ENCODE data around the gene NECTIN2.

NECTIN2 gene

DNA sequence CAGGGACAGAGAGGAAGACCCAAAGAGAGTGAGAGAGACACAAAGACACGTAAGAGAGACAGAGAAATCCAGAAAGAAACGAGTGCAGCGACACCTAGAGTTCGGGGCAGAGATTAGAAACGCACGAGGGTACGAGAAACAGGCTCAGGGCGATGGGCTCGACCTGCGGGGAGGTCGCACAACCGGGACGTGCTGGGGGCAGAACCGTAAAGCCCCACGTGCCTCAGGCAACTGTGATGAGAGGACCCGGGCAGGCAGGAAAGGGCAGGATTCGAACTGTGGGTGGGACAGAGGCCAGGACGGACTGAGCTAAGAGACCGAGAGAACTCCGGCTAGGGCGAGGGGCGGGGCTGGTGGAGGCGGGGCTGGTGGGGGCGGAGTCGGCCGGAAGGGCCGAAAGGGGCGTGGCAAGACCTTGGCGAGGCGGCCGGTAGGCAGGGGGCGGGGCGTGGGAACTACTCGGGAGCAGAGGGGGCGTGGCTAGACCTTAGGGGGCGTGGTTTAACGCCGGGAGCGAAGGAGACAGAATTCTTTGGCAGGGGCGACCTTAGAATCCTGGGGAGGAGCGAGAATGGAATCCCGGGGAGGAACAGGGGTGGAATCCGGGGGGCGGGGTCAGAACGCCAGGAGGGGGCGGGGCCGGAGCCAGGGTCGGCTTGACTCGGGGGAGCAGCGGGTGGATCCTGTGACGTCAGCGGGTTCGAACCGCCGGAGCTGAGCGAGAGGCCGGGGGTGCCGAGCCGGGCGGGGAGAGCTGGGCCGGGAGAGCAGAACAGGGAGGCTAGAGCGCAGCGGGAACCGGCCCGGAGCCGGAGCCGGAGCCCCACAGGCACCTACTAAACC, at the start of gene NECTIN2:
TSS of gene NECTIN2 (plus strand) at position 686 of the 843 bp plus-strand sequence. CDS start 229 bp downstream, outside the sequence.
- DNase-seq: peak; percentile 31 to 71

DNA sequence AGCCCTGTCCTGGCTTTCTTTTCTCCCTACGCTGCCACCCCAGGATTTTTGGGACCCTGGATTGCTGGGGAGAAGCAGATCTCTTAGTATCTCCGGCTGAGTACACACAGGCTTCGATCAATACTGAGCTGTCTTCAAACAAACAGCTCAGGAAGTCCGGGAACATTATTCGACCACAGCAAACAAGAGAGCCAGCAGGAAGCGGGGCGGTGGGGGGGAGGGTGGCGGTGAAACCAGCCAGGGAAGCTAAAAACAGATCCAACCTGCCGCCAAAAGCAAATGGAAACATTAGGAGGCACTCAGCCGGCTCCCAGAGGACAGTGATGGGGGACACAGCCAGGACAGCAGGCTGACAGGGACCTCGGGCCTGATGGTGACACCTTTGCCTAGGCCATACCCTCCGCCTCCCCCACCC, 49.4 kb upstream of the NECTIN2 start:
- no peak for DNase-seq

DNA sequence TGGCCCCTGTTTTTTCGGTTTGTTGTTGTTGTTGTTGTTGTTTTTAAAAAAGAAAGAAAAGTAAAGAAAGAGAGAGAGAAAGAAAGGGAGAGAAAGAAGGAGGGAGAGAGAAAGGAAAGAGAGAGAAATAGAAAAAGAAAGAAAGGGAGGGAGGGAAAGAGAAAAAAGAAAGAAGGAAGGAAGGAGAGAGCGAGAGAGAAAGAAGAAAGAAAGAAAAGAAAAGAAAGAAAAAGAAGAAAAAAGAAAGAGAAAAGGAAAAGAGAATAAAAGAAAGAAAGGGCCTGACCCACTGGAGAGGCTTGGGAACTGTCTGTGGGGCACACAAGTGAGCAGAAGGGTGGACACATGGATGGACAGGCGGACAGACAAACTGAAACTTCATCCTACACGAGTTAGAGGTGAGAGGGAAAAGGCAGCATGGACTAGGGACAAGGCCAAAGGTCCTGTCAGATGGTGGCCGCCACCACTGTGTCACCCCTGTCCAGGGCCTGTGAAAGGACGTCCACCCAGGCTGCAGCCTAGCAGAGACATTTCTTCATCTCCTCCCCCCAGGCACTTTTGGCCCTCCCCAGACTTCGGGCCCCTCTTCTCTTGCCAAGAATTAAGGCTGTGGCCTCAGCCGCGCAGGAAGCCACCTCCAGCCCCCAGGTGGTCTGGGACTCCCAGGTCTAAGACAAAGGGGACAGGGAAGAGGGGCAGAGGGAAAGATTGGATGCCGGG, 46.3 kb upstream of the NECTIN2 start:
- no peak for DNase-seq

GRCh38 chr19:44800461-44800860, 45.6 kb upstream of the NECTIN2 start:
- DNase-seq: peak; percentile 8 to 42

DNA sequence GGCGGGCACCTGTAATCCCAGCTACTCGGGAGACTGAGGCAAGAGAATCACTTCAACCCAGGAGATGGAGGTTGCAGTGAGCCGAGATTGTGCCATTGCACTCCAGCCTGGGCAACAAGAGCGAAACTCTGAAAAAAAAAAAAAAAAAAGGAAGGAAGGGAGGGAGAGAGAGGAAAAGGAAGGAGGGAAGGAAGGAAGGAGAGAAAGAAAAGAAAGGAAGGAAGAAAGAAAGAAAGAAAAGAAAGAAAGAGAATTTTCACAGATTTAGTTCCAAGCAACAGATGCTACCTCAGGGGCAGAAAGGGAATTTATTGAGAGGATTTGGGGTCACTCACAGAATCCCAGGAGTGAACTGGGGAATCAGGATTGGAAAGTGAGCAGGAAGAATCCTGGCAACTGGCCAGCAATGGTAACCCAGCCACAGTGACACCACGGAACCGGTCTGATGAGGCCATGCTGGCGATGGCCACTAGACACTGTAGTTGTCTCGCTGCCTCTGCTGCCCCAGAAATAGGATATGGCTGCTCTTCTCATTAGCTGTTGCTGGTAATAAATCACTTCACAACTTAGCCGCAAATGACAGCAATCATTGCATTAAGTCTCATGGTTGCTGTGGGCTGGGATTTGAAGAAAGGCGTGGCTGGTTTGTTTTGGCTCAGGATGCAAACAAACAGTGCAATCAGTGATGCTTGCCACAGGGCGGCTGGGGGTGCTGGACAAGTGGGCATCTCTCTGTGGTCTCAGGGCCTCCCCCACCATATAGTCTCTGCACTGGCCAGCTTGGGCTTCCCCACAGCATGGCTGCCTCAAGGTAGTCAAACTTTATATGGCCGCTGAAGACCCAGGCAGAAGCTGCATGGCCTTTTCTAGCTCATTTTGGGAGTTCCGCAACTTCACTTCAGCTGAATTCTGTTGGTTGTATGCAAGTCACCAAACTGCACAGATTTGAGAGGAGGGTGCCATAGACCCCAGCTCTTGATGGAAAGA, 42.4 kb upstream of the NECTIN2 start:
- no peak for DNase-seq

- no peak for DNase-seq
Measured at GRCh38 chr19:44806291-44806690, 39.8 kb upstream of the NECTIN2 start.

GRCh38 chr19:44807162-44807561, 38.9 kb upstream of the NECTIN2 start:
- no peak for DNase-seq

- DNase-seq: no peak
Measured at GRCh38 chr19:44807652-44808462, 38.2 kb upstream of the NECTIN2 start.

DNA sequence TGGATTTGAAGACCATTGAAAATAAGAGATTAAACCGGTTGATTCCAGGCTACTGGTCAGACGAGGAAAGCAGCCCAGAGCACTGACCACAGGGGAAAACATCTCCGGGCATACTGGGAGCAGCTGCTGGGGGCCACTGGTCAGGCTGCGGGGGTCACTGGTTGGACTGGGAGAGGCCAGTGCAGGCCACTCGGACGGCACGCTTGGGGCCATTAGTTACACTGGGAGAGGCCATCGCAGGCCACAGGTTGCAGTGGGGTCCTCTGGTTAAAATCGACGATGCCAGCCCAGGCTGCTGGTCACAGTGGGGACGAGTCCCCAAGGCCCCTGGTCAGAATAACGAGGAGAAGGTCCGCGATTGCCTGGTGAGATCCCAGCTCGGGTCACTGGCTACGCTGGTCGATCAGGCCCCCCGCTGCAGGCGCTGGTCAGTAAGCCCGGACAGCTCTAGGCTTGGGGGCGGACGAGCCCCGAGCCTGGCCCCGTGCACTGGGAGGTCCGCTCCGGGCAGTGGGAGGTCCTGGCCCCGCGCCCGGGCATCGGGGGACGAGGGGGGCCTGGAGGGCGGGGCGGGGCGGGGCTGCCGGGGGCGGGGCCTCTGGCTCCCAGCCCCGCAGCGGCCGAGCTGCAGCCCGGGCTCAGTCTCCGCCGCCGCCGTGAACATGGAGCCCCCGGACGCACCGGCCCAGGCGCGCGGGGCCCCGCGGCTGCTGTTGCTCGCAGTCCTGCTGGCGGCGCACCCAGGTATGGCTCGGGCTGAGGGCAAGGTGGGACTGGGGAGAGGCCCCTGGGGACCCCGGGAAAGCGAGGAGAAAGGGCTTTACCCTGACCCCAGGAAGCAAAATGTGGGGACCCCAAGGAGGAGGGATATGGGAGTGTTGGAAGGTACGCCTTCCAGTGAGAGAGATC, 37.4 kb upstream of the NECTIN2 start, which contains the start of gene BCAM:
TSS of gene BCAM (plus strand) at position 641 of the 909 bp plus-strand sequence. CDS start at position 663, 22 bp downstream.
- no peak for DNase-seq

DNA sequence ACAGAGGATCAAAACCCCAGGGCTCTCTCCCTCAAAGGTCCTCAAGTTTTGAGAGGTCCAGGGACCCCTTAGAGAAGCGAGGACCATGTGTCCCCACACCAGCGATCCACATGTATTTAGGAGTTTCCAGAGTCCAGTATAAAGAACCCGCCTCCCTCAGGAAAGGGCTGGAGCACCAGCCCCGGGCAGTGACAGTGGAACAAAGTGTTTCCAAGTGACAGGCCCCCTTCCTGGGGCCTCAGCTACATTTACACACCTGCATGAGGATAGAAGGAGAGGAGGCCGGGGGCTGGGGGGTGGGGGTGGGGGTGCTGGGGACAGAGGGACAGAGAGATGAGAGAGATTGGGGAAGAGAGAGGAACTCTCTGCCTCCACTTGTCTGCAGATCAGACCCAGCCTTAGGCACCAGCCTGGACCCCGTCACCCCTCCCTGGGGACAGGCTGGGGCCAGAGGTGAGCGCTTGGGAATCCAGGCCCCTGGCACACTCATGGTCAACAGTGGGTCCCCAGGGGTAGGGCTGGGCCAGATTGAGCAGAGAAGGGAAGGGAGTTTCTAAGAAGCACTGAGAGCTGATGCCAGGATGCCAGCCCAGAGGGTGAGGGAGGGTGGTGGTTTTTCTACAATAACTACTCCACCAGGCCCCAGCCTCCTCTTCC, 36.4 kb upstream of the NECTIN2 start:
- no peak for DNase-seq

DNA sequence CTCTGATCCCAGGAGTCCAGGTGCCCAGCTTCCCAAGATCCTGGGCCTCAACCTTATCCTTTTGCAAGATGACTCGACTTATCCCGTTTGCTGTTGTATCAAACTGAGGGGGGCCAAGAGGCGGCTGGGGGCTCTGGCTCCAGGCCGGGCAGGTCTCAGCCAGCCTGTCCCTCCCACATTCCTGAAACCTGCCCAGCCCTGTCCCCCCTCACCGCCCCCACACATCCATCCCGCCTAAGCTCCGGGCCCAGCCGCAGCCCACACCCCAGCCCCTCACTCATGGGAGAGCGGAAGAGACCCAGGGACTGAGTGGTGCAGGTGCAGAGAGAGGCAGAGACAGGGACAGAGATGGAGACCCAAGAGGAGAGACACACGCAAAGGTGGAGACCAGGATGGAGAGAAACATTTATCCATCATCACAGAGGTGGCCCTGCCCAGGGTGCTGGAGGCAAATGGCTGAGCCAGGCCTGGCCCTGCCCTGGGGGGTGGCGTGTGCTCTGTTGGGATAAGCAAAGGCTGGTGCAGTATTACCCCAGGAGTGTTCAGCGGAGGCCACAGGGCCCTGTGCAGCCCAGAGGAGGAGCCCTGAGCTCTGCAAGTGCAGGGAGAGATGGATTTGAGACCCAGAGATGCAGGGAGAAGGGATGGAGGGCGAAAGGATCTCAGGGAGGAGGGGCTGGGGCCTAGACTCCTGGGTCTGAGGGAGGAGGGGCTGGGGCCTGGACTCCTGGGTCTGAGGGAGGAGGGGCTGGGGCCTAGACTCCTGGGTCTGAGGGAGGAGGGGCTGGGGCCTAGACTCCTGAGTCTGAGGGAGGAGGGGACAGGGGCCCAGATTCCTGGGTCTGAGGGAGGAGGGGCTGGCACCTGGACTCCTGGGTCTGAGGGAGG, 35.6 kb upstream of the NECTIN2 start:
- DNase-seq: no peak

DNA sequence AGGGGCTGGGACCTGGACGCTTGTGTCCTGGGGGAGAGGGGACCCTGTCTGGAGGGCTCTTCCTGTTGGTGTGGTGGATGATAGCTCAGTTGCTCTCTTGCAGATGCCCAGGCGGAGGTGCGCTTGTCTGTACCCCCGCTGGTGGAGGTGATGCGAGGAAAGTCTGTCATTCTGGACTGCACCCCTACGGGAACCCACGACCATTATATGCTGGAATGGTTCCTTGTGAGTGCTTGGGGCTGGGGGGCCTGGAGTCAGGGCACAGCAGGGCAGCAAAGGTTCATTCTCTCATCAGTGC, 35.0 kb upstream of the NECTIN2 start:
- DNase-seq: no peak

- no peak for DNase-seq
Measured at GRCh38 chr19:44812142-44812718, 33.9 kb upstream of the NECTIN2 start.

DNA sequence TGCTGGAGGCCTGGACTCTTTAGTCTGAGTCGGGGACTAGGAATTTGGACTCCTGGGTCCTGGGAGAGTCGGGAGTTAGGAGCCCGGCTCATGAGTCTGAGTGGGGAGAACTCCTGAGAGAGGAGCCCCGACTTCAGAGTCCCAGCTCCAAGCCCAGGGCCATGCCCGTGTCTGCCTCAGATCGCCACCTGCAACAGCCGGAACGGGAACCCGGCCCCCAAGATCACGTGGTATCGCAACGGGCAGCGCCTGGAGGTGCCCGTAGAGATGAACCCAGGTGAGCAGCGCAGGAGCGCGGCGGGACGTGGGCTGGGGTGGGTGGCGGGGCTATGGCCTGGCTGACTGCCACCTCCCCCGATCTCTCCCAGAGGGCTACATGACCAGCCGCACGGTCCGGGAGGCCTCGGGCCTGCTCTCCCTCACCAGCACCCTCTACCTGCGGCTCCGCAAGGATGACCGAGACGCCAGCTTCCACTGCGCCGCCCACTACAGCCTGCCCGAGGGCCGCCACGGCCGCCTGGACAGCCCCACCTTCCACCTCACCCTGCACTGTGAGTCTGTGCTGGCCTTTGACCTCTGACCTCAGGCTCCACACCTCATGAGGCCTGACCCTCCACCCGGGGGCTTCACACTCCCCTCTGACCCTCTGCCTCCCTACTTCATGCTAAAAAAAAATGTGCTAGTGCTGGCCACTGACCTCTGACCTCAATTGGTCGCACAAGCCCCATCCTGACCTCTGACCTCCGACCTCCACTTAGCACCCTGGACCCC, 32.8 kb upstream of the NECTIN2 start:
- no peak for DNase-seq

DNA sequence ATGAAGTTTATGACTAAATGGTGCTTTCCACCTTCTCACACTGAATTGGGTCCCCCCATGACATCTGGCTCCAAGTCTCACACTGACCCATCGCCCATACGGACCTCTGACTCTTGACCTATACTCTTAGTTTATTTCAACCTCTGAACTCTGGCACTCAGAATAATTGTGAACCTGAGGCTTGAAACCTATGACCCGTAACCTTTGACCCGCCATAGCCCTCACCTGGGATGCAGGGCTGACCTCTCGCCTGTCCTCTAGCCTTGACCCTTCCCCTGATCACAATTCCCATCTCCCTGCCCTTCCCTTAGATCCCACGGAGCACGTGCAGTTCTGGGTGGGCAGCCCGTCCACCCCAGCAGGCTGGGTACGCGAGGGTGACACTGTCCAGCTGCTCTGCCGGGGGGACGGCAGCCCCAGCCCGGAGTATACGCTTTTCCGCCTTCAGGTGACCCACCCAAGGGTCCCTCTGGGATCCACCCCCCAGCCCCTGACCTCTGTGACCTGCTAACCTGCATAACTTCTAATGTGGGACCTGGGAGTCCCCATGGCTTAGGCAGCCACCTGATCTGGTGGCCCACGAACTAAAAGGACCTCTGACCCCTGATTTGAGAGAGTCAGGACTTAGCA, 32.1 kb upstream of the NECTIN2 start:
- DNase-seq: no peak

- DNase-seq: no peak
Measured at GRCh38 chr19:44814517-44814916, 31.6 kb upstream of the NECTIN2 start.

GRCh38 chr19:44816301-44816700, 29.8 kb upstream of the NECTIN2 start:
- DNase-seq: no peak

Measured in NCI-H187 (cell line).